GM20431 (cell line): ENCODE results near the gene MTURN.
"Not testable (repeated sequence)": the region's sequence is repeated elsewhere in the genome, so short reads cannot be mapped to it uniquely, and the experiment has no call there.

ENCODE experiments used
- in situ Hi-C: fragments of 300-500 bp; cut with MseI, MboI; formaldehyde crosslinking; loops from one replicate; pipeline ENCODE4 v1.15.0; 2020; ENCODE audit warnings: low sequenced_read_pairs; ENCODE audit not compliant: unreplicated experiment

The MTURN gene

DNA sequence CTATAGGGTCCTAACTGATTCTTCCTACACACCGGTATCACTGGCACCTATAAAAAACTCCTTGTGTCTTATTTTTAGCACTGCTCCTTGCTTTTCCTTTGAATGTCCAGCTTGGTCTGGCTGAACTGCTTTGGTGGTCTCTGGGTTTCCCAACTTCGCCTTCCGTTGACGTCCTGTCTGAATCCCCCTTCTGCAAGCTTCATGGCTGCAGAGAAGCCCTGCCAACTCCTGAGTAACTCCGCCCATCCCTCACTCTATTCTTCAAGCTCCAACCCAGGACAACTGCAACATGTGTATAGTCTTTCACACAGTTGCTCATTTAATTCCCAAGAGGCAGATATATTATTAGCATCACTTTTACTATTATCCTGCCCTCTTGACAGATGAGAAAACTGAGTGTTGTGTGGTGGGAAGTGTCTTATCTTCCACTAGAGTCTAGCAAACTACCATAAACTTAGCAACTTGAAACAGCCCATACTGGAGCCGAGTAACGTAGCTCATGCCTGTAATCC is 40.9 kb downstream of the MTURN start:
- in situ Hi-C loops: no loop called here

DNA sequence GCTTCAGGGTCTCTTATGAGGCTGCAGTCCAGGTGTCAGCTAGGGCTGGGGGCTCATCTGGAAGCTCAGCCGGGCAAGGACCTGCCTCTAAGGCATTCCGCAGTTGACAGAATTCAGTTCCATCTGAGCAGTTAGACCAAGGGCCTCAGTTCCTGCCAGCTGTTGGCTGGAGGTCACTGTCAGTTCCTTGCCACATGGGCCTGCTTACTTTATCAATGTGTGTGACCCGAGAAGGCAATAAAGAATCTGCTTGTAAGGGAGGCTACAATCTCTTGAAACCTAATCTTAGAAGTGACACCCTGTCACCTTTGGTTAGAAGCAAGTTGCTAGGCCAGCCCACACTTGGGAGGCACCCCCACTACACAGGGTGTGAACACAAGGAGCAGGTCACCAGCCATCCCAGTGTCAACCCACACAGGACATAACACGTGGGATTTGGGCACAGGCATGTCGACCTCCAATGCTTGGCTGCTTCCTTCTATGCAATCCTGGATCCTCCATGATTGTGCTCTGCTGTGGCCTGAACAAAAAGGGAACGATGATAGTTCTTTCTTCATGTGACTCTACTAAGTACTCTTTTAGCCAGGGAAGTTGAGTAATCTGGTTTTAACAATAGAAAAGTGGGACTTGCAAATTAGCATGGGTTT is 41.8 kb downstream of the MTURN start:
- in situ Hi-C loops: no loop called here

DNA sequence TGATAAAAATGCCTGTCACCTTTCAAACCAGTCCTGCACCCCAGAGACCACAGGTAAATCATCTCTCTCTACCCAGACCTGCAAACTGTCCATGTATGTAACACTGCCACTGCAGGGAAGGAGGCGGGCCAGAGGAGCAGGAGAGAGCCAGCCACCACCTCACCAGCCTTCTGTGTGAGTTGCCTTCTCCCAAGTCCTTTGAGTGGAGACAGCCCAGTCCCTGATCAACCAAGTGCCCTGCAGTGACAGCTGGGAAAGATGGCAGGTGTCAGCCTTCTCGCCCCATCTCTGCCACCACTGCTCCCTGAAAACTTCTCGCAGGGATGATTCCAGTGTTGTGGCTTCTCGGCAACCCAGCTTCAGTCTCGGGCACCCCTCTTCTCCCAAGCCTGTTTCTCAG is 42.4 kb downstream of the MTURN start:
- in situ Hi-C loops: no loop called here

DNA sequence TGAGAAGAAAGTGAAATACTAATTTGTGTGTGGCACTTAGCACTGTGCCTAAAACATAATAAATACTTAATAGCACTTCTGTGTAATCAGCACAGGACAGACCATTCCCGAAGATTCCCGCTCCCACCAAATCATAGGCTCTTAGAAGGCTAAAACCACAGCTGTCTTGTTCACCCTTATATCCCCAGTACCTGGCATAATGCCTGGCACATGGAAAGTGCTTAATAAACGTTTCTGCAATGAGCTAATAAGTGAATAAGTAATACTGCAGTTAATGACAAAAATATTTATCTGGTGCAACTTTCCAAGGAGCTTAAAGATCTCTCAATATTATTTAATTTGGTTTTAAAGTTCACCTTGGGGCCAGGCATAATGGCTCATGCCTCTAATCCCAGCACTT is 43.2 kb downstream of the MTURN start:
- in situ Hi-C loops: no loop called here

DNA sequence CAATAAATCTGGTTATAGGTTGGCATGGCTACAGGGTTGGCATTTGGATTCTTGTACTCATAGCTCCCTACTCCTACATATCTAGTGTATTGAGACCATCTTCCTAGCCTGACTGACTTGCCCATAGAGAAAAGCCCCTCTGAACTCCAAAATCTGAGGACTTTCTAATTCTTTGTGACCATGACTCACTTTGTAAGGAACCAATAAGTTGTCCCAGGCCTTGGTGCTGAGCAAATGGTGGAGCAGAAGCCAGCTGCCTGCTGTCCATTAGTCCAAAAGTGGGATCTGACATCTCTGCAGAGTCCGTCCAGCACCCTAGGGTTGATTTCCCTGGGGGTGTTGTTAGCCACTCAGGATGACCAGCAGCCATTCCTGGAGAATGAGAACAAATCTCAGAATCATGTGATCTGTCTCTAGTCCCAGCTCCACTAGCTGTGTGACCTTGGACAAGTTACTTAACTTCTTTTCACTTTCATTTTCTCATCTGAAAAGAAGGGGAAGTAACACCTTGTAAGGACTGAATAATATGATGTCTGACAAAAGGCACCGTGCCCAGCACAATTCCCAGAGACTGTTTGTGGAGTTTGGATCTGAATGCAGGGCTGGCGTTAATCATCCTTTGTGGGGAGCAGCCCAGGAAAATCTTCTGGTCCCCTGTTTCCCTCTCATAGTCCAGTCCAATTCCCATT is 44.1 kb downstream of the MTURN start:
- in situ Hi-C loops: no loop called here

DNA sequence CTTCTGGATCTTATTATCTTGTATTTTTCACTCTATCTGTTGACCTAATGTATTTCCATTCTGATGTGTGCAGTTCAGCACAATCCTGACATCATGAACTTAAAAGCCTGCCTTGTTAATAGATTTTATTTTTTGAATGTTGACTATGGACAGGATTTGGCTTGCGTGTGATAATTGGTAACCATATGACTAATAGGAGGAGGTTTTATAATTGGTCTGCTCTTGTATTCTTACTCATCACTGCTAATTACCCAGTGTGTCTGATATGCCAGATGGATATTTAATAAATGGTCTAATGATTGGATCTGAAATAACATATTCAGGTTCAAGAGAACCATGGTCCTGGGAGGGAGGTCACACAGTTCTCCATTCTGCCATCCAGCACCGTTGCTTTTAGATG is 45.9 kb downstream of the MTURN start:
- in situ Hi-C loops: no loop called here

DNA sequence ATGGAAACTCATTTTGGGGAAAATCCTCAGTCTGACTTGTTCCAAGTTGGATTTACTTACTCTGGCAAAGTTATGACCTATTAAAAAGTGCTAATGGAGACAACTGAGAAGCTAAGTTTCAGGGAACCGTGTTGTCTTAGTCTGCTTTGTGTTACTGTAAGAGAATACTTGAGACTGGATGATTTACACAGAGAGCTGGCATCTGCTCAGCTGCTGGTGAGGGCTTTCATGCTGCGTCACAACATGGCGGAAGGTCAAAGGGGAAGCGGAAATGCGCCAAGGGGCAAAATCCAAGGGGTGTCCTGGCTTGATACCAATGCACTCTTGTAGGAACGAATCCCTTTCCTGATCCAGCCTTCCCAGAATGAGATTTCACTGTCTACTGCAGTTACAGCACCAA is 46.4 kb downstream of the MTURN start:
- in situ Hi-C loops: no loop called here

DNA sequence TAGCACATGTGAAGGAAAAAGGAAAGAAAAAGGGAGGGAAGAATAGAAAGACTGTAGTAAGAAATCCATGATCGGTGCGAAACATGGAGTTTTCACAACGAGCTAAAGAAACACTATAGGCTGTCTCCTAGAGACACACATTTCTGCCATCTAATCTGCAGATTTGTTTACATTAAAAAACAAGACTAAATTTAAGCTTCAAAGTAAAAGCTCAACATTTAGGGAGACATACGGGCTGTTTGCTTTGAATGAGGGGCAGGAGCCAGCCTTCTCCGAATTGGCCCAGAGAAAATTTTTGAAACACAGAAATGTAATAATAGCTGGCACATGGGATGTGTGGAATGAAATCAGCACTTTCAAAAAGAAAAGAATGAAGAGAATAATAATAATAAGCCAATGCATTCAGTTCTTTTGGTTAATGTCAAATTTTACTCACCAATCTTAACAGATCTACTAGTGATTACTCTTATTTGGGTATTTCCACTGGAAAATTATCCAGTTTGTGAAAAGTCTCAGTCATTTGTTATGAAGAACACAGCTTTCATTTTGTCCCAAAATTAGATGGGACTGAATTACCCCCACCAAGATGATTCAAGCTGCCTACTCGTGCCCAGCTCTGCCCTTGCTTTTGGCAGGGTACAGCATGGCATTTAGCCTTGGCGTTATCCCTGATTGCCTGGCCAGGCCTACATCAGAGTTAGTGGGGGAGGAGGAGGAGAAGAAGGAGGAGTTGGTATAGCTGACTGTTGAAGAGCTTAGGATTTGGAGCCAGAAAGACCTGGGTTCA is 47.1 kb downstream of the MTURN start:
- in situ Hi-C loops: no loop called here

DNA sequence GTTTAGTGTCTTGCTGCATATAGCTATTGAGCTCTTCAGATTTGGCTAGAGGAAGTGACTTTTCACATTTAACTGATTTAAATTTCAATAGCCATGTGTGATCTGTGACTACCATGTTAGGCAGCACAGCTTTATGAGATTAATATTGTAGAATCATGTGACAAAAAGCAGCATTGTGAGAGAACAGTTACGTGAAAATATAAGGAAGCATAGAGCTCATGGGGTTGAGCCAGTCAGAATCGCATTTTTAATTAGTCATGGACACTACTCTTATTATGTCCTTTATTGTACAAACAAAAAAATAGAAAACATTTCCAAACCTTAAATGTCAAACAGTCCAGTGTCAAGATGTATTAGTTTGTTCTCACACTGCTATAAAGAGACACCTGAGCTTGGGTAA is 48.0 kb downstream of the MTURN start:
- in situ Hi-C loops: no loop called here

DNA sequence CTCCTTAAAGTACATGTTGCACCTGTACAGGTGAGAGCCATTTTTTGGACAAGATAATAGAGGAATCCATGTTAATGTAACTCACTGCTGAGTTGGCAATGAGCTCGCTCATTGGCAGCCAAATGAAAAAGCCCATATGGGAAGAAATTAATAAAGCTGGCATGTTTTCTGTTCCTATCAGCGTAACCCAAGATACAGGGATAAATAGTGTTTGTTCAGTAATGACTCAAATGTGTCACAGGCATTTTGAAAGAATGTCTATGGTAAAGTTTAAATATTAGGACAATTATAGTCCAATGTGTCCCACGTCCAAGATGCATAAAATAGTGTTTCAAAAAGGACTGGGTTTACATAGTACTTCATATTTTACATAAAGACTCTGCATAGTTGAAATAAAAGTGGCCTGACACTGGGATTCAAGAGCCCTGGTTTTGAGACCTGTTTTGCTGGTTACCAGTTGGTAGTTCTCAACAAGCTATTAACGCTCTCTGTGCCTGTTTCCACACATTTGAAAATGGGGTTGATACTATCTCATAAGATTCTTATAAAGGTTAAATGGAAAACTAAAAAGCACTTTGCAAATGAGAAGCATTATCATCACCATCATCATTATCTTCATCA is 49.1 kb downstream of the MTURN start:
- in situ Hi-C loops: no loop called here

DNA sequence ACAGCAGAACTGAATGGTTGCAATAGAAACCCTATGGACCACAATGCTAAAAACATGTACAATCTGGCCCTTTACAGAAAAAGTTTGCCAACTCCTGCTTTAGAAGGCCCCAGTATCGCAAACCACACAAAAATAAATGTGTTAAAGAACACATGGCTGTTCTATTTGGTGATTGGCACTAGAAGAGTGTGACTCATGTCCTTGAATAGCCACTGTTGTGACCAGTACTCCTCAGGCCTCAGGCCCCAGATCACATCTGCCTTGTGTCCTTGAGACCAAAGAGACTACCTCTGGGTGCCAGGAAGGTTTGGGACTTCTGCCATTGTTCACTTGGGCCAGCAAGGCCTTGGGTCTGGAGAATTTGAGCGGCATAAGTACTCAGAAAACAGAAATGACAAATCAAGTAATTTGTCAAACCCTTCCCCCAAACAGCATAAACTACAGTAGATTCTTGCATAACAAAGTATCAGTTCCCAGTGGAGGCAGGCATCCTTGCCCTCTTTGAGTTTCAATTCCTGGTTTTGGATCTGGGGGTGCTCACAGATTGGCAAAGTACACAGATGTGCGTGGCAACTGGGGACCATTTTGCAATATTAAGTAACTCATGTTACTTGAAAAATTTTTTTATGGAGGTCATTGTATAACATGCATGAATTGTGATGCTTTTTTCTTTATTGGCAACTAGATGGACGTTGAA is 50.2 kb downstream of the MTURN start:
- in situ Hi-C loops: no loop called here

DNA sequence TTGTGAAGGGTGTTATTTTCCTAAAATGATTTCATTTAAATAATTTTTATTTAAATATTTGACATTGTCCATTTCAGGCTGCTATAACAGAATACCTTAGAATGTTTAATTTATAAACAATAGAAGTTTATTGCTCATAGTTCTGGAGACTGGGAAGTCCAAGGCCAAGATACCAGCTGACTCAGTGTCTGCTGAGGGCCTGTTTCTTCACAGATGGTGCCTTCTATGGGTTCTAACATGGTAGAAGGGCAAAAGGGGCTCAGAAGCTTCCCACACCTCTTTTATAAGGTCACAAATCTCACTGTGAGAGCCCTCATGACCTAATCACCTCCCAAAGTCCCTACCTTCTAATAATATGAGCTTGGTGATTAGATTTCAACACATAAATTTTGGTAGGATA is 50.7 kb downstream of the MTURN start:
- in situ Hi-C loops: no loop called here

DNA sequence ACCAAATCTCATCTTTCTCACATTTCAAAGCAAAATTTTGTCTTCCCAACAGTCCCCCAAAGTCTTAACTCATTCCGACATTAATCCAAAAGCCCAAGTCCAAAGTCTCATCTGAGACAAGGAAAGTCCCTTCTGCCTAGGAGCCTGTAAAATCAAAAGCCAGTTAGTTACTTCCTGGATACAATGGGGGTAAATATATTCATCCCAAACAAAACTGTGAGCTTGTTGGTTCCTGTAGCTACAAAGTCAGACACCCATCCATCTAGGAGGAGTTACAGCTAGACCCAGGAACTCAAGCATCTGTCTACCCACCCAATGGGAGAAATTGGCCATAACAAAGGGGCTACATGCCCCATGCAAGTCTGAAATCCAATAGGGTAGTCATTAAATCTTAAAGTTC is 51.9 kb downstream of the MTURN start:
- in situ Hi-C loops: no loop called here

DNA sequence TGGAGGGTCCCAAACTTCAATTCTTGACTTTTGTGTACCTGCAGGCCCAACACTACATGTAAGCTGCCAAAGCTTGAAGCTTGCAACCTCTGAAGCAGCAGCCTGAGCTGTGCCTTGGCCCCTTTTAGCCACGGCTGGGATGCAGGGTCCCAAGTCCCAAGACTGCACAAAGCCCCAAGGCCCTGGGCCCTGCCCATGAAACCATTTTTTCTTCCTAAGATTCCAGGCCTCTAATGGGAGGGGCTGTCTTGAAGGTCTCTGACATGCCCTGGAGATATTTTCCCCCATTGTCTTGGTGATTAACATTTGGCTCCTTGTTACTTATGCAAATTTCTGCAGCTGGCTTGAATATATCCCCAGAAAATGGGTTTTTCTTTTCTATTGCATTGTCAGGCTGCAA is 52.7 kb downstream of the MTURN start:
- in situ Hi-C loops: no loop called here

DNA sequence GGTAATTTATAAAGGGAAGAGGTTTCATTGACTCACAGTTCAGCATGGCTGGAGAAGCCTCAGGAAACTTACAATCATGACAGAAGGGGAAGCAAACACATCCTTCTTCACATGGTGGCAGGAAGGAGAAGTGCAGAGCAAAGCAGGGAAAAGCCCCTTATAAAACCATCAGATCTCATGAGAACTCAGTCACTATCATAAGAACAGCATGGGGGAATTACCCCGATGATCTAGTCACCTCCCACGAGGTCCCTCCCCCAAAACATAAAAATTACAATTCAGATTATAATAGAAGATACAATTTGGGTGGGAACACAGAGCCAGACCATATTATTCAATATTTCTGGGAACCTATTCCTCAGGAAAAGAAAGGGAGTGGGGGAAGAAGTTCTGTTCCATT is 53.6 kb downstream of the MTURN start:
- in situ Hi-C loops: not testable (repeated sequence)

DNA sequence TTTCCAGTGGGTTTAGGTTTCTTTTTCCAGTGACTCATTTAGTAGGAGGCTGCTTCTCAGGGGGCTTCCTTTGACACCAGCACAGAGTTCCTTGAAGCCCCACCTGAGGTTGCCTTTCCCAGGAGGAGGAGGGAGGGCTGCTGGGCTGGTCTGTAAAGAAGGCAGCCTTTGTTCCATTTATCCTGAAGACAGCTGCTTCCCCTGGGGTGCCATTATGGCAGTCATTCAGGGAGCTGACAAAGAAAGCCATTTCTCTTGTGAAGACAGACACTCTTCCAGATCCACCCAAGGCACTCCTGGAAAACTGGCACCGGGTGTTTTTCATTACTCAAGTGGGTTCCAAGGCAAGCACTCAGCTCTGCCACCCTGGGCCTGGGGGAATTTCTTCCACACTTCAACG is 54.0 kb downstream of the MTURN start:
- in situ Hi-C loops: no loop called here

DNA sequence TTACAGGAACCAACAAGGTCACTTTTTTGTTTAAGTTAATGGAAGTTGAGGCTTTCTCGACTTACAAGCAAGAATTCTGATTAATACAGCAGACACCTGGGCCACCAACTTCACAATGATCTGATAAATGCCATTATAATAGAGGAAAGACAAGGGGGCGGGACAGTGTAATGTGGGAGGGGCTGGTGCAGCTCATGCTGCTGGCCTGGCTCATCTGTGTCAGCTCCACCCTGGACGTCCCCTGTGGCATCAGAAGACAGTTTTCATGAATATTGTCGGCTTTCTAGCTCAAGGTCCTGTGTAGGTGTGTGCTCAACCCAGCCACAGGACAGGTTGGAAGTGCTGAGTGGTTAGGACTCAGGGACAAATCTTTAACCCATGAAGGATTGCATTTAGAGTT is 57.0 kb downstream of the MTURN start:
- in situ Hi-C loops: no loop called here

DNA sequence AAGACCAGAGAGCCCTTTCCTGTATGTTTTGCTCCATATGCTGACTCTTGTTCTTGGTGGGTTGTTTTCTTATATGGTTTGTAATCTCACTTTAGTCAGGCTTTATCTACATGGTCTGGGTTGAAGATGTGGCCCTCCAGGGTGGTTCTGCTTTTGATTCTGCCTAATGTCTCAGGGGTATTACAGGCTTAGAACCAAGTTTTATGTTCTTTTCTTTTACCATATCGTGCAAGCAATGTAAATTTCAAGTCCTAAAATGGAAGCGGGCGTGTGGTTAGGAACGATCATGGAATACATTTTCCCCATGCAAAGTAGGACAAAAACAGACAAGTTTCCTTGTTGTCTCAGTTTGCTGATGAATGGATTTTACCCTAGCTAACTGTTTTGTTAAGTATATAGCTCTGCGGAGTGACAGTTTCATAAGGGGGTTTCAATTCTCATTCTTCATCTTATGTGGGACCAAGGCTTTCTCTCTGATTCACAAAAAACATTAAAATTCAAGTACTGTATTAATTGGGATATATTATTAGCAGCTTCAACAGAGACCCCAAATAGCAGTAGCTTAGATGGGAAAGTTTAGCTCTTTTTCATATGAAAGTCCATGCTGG is 58.7 kb downstream of the MTURN start:
- in situ Hi-C loops: no loop called here

DNA sequence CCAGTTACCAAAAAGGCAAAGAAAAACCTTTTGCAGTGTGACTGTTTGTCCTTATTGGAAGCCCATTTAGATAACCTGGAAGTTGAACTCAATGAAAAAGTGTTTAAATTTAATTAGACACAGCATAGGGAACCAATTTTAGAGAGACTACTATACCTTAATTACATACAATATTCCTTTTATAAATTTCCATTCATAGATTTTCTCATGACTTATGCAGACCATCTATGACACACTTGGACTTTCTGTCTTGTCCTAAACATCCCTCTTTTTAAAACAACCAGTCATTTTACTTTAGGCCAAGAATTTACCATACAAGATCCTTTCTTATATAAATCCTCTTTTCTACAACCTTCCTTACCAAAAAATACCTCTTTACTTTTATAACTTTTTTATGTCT is 61.6 kb downstream of the MTURN start:
- in situ Hi-C loops: no loop called here

DNA sequence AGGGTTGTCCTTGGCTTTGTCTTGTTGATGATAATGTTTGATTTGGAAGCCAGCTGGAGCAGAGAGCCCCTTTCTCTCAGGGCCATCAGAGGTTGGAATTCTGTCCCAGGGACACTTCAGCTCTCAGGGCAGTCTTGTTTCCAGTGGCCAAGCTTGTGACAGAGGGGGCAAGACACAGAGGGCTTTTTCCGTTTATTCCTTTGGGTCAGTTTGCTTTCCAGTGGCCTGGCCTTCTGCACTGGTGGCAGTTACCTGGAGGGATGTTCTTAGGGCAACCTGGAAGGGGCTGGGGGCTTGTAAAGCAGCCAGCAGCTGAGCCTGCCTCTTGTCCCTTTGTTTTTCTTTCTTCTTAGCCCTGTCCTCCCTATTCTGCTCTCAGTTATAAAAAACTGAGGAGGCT is 62.7 kb downstream of the MTURN start:
- in situ Hi-C loops: no loop called here
